K562 (cell line): Measurements from ENCODE around the gene RBKS. TPM values are rescaled to one million over a fixed set of nuclear protein-coding genes. Genes with fewer than 3 reads are reported as not detected.

ENCODE experiments used
- FOXA1 ChIP-seq: fragments of 450-650 bp; IDR thresholded peaks from 2 replicates; pipeline ENCODE4 v1.6.1; 2016; ENCODE audit warnings: mild to moderate bottlenecking, borderline replicate concordance
- HDAC2 ChIP-seq: fragments of 450-650 bp; IDR thresholded peaks from 2 replicates; pipeline ENCODE4 v1.6.1; 2016; ENCODE audit warnings: mild to moderate bottlenecking
- HDAC6 ChIP-seq: IDR thresholded peaks from 2 replicates; pipeline ENCODE4 v1.6.1; 2012; ENCODE audit warnings: low read depth, mild to moderate bottlenecking, control low read depth, inconsistent platforms, low read length, moderate library complexity
- JUN ChIP-seq, 2 experiments: sonication (generic) in 1 of 2; formaldehyde crosslinking in 1 of 2; IDR thresholded peaks; 2 replicates each; pipeline versions ENCODE4 v1.6.1 to v1.8.0; 2012 to 2022; ENCODE audit warnings: borderline replicate concordance in 2 of 2, mild to moderate bottlenecking in 2 of 2, improper control_type of control experiment in 1 of 2, low read depth in 1 of 2, low read length in 1 of 2, missing genetic modification reagents in 1 of 2
- JUND ChIP-seq, 2 experiments: IDR thresholded peaks; 2 replicates in 1 of 2; 3 replicates in 1 of 2; pipeline ENCODE4 v1.6.1; 2011; ENCODE audit warnings: borderline replicate concordance in 2 of 2, low read depth in 2 of 2, low read length in 2 of 2, improper control_type of control experiment in 1 of 2, missing biosample characterization in 1 of 2, missing genetic modification characterization in 1 of 2, missing genetic modification reagents in 1 of 2
- NFE2L1 ChIP-seq: fragments of 450-650 bp; IDR thresholded peaks from 2 replicates; pipeline ENCODE4 v1.6.1; 2016; ENCODE audit warnings: missing genetic modification characterization, low read depth, mild to moderate bottlenecking, missing compliant biosample characterization, moderate library complexity, borderline replicate concordance
- PCBP2 ChIP-seq: fragments of 200-400 bp; formaldehyde crosslinking; IDR thresholded peaks from 2 replicates; pipeline ENCODE4 v1.6.1; 2018; ENCODE audit warnings: low read length, low read depth, mild to moderate bottlenecking, moderate library complexity; ENCODE audit not compliant: poor library complexity, severe bottlenecking
- SAP30 ChIP-seq: fragments of 200-600 bp; sonication (generic); IDR thresholded peaks from 2 replicates; pipeline ENCODE4 v1.6.1; 2012; ENCODE audit warnings: borderline replicate concordance, low read depth, mild to moderate bottlenecking, moderate library complexity, low read length, control low read depth, inconsistent platforms; ENCODE audit not compliant: insufficient read depth, poor library complexity, severe bottlenecking
- SP1 ChIP-seq: sonication (generic); formaldehyde crosslinking; IDR thresholded peaks from 2 replicates; pipeline ENCODE4 v1.8.1; 2022; ENCODE audit warnings: mild to moderate bottlenecking, missing genetic modification reagents
- ZNF23 ChIP-seq: fragments of 250-450 bp; sonication (Bioruptor Pico); IDR thresholded peaks from 2 replicates; pipeline ENCODE4 v1.4.0; 2020; ENCODE audit warnings: mild to moderate bottlenecking
- ZNF561 ChIP-seq: fragments of 450-650 bp; formaldehyde crosslinking; conservative IDR thresholded peaks from 2 replicates; pipeline ENCODE4 v1.4.0; 2020; ENCODE audit warnings: mild to moderate bottlenecking, moderate library complexity
- ZNF695 ChIP-seq: fragments of 450-650 bp; formaldehyde crosslinking; IDR thresholded peaks from 2 replicates; pipeline ENCODE4 v1.4.0; 2020; ENCODE audit warnings: mild to moderate bottlenecking, moderate library complexity
- polyA plus RNA-seq, 8 experiments: library from polyadenylated mRNA; depleted of rRNA in 4 of 8; stranded (reverse) in 5 of 8; unstranded in 3 of 8; fragments of >200 nt; fragmentation: Nextera tagmentation in 2 of 8; fragmentation: Illumina TruSeq in 1 of 8; extraction: Ambion mirVana in 2 of 8; extraction: Trizol in 1 of 8; gene quantifications; 2 replicates each; pipeline versions ENCODE4 v1.2.1 to v1.2.3, GENCODE V29; 2011 to 2014; ENCODE audit warnings: inconsistent platforms in 1 of 8, missing spikeins in 1 of 8
- total RNA-seq, 7 experiments: library from RNA; depleted of rRNA in 6 of 7; stranded (reverse); fragments of >200 nt in 6 of 7; fragmentation: Illumina TruSeq in 2 of 7; extraction: Trizol in 2 of 7; gene quantifications; 2 replicates each; pipeline versions ENCODE4 v1.2.1 to v1.2.3, GENCODE V29; 2011 to 2021; ENCODE audit warnings: low replicate concordance in 1 of 7
- TF ChIP-seq, protein P1 (sequence below): fragments of 450-650 bp; formaldehyde crosslinking; IDR thresholded peaks from 2 replicates; pipeline ENCODE4 v1.4.0; 2020; ENCODE audit warnings: mild to moderate bottlenecking, moderate library complexity
- TF ChIP-seq, protein P2 (sequence below): fragments of 450-650 bp; IDR thresholded peaks from 2 replicates; pipeline ENCODE4 v1.6.1; 2016
- TF ChIP-seq, protein P3 (sequence below): sonication (generic); formaldehyde crosslinking; IDR thresholded peaks from 2 replicates; pipeline ENCODE4 v1.9.0; 2022; ENCODE audit warnings: mild to moderate bottlenecking, missing genetic modification reagents
- TF ChIP-seq, protein P4 (sequence below): fragments of 250-450 bp; sonication (Bioruptor Pico); IDR thresholded peaks from 2 replicates; pipeline ENCODE4 v1.5.0; 2021; ENCODE audit warnings: mild to moderate bottlenecking, moderate library complexity

The RBKS gene
- total and polyA plus RNA-seq, 9 of the 15 experiments (the other 6 are each of a cell fraction or from before 2014, with no cell fraction given): 0.06 to 0.39 (median 0.19) TPM

DNA sequence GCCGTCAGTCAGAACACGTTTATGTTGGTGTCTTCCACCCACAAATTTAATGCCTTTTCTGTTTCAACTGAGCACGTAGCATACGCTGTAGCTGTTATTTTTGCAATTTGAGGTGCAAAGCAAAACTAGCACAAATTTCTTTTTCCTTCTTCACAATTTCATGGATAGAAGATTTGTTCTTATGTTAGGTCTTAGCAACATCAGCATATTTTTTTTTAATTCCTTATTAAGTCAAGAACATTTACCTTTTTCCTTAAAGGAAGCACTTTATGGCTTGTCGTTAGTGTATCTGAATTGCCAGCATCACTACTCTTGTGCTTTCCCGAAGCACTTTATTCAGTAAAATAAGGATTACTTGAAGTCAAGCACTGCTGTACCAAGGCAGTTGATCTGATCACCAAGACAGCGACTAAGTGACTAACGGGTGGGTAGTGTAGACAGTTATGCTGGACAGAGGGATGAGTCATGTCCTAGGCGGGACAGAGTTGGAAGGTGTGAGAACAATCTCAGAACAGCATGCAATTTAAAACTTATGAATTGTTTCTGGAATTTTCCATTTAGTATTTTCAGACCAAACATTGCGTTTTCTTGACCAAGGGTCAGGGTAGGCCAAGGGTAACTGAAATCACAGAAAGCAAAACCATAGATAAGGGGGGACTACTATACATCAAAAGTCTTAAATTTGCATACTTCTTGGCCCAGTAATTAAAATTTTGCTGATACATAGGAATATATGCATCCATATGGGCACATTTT lies 13.6 kb upstream of the RBKS start (continued):
- TF ChIP-seq, protein P1, sequence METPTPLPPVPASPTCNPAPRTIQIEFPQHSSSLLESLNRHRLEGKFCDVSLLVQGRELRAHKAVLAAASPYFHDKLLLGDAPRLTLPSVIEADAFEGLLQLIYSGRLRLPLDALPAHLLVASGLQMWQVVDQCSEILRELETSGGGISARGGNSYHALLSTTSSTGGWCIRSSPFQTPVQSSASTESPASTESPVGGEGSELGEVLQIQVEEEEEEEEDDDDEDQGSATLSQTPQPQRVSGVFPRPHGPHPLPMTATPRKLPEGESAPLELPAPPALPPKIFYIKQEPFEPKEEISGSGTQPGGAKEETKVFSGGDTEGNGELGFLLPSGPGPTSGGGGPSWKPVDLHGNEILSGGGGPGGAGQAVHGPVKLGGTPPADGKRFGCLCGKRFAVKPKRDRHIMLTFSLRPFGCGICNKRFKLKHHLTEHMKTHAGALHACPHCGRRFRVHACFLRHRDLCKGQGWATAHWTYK (CRISPR knock-in tag): no peak
- TF ChIP-seq PCBP2 (no peak), SAP30 (no peak), ZNF23 (no peak), NFE2L1 (no peak), ZNF695 (no peak), JUN (IDR thresholded peaks at IDR 0.05; ENCODE audit: borderline replicate concordance, low read depth, low read length) (peak; percentile 74), JUN (CRISPR knock-in tag; IDR thresholded peaks at IDR 0.05; ENCODE audit: borderline replicate concordance) (no peak), FOXA1 (no peak), HDAC2 (no peak), SP1 (CRISPR knock-in tag) (no peak), ZNF561 (CRISPR knock-in tag) (no peak), JUND (IDR thresholded peaks at IDR 0.05; ENCODE audit: borderline replicate concordance, low read depth, low read length) (peak; percentile 93), JUND (tag; IDR thresholded peaks at IDR 0.05; ENCODE audit: borderline replicate concordance, low read depth, low read length) (peak; percentile 92), HDAC6 (no peak)
- TF ChIP-seq, protein P2, sequence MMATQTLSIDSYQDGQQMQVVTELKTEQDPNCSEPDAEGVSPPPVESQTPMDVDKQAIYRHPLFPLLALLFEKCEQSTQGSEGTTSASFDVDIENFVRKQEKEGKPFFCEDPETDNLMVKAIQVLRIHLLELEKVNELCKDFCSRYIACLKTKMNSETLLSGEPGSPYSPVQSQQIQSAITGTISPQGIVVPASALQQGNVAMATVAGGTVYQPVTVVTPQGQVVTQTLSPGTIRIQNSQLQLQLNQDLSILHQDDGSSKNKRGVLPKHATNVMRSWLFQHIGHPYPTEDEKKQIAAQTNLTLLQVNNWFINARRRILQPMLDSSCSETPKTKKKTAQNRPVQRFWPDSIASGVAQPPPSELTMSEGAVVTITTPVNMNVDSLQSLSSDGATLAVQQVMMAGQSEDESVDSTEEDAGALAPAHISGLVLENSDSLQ: no peak
- TF ChIP-seq, protein P3, sequence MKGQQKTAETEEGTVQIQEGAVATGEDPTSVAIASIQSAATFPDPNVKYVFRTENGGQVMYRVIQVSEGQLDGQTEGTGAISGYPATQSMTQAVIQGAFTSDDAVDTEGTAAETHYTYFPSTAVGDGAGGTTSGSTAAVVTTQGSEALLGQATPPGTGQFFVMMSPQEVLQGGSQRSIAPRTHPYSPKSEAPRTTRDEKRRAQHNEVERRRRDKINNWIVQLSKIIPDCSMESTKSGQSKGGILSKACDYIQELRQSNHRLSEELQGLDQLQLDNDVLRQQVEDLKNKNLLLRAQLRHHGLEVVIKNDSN: no peak
- TF ChIP-seq, protein P4, sequence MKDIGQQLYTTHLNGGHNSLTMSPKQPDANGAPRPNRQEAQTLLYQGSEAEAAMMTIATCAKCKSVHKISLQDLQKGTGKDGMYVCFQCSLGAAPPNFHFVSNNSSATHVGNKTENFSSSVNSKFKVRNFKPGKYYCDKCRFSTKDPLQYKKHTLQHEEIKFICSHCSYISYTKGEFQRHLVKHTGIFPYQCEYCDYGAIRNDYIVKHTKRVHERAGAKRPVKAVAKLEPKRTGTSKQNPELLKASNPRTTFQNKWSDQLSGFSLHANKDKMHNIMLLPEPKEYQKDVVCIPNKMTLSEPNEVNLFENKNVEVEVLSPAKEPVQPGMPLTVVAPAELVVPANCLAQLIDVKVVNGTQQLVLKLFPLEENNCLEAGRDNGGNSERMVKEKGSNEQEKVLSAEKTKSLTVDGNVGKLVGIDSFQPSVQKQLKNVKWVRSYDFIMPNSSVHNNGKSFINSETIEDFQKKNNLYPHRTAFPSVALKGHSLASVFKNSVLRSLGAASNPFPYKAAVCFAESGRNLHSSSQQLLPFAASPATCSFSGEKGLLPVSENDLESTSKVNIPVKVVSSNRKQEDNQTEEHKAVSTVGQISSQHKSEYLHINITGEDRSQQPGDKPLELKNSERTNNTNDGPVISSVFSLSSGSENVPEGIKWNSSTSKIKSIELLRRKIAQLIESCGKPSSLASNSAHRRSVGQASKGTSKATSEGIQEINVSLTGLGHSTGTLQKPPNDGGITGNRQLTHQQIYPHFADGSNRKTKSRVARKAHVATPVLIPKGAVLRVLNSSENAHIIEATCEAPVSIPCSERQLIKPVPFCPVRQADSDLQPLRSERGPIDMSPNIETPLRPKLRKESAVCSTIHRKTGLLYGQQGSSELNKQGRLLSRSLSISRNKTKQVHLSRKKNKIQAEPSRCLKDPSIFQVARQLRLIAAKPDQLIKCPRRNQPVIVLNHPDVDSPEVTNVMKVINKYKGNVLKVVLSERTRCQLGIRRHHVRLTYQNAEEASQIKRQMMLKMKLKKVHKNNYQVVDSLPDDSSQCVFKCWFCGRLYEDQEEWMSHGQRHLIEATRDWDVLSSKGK (CRISPR knock-in tag): no peak
